ENCODE results near the gene NME7. TPM values are rescaled to one million over a fixed set of nuclear protein-coding genes. Genes with fewer than 3 reads are reported as not detected.

Gene NME7
- total and polyA plus RNA-seq, 2 experiments from 2014 or later = 39.1 to 48.5 TPM

DNA sequence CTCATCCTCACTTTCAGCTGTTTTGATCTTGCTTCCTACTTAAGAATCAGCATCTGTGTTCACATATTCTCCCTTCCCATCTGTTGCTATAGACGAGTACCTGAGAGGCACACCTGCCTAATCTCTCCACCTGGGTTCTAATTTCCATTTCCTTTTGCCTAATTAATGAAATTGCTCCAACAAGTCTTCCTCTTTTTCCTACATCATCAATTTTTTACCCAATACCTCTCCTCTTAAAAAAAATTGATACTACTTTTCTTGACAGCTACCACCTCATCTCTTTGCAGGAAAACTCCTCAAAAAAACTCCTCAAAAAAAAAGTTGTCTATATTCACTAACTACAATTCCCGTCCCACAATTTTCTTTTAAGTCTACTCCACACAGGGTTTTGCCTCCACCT is 71.8 kb downstream of the NME7 start:
- Mint-ChIP-seq H3K27ac (no peak overlapping the region), H3K9me3 (no peaks in the 10 kb centered on the region), H3K36me3 (ENCODE audit: low read depth) (no peaks in the 10 kb centered on the region; the same call in 2 of the 3 replicates), H3K27me3 (ENCODE audit: insufficient read depth, low read depth, poor library complexity) (peaks cover 2% of the 10 kb centered on the region), H3K4me3 (no peak overlapping the region), H3K4me1 (peaks cover 20% of the 10 kb centered on the region)
- H3K27ac ChIP-seq (ENCODE audit: low read depth) = no peak overlapping the region
- H3K4me1 ChIP-seq (ENCODE audit: insufficient read depth) = peaks cover 5% of the 10 kb centered on the region
- H3F3A ChIP-seq (replicated peaks; ENCODE audit: low read depth) = no peaks in the 10 kb centered on the region
- TF ChIP-seq JUNB (IDR thresholded peaks at IDR 0.05; ENCODE audit: unreplicated experiment) (no peak), NANOG (IDR thresholded peaks at IDR 0.05; ENCODE audit: borderline replicate concordance) (no peak), EZH2 (IDR thresholded peaks at IDR 0.05; ENCODE audit: low read depth, unreplicated experiment) (no peak), STAT1 (IDR thresholded peaks at IDR 0.05; ENCODE audit: unreplicated experiment) (no peak), ZNF114 (CRISPR knock-in tag; IDR thresholded peaks at IDR 0.05) (no peak), EZH2phosphoT487 (IDR thresholded peaks at IDR 0.05; ENCODE audit: unreplicated experiment) (no peak), CREB1 (CRISPR knock-in tag; IDR thresholded peaks at IDR 0.05; ENCODE audit: low read depth) (no peak), POLR2AphosphoS5 (IDR thresholded peaks at IDR 0.05; ENCODE audit: low read depth) (no peak)
- TF ChIP-seq, protein P1, sequence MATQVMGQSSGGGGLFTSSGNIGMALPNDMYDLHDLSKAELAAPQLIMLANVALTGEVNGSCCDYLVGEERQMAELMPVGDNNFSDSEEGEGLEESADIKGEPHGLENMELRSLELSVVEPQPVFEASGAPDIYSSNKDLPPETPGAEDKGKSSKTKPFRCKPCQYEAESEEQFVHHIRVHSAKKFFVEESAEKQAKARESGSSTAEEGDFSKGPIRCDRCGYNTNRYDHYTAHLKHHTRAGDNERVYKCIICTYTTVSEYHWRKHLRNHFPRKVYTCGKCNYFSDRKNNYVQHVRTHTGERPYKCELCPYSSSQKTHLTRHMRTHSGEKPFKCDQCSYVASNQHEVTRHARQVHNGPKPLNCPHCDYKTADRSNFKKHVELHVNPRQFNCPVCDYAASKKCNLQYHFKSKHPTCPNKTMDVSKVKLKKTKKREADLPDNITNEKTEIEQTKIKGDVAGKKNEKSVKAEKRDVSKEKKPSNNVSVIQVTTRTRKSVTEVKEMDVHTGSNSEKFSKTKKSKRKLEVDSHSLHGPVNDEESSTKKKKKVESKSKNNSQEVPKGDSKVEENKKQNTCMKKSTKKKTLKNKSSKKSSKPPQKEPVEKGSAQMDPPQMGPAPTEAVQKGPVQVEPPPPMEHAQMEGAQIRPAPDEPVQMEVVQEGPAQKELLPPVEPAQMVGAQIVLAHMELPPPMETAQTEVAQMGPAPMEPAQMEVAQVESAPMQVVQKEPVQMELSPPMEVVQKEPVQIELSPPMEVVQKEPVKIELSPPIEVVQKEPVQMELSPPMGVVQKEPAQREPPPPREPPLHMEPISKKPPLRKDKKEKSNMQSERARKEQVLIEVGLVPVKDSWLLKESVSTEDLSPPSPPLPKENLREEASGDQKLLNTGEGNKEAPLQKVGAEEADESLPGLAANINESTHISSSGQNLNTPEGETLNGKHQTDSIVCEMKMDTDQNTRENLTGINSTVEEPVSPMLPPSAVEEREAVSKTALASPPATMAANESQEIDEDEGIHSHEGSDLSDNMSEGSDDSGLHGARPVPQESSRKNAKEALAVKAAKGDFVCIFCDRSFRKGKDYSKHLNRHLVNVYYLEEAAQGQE (IDR thresholded peaks at IDR 0.05; ENCODE audit: unreplicated experiment) = no peak
- TF ChIP-seq, protein P2, sequence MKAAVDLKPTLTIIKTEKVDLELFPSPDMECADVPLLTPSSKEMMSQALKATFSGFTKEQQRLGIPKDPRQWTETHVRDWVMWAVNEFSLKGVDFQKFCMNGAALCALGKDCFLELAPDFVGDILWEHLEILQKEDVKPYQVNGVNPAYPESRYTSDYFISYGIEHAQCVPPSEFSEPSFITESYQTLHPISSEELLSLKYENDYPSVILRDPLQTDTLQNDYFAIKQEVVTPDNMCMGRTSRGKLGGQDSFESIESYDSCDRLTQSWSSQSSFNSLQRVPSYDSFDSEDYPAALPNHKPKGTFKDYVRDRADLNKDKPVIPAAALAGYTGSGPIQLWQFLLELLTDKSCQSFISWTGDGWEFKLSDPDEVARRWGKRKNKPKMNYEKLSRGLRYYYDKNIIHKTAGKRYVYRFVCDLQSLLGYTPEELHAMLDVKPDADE (IDR thresholded peaks at IDR 0.05) = no peak
- H2AFZ ChIP-seq = no peak overlapping the region
- H3K4me3 ChIP-seq = no peak overlapping the region
- H4K20me1 ChIP-seq (replicated peaks; ENCODE audit: insufficient read depth) = no peaks in the 10 kb centered on the region
- H3K36me3 ChIP-seq (ENCODE audit: insufficient read depth) = no peaks in the 10 kb centered on the region
- H3K79me2 ChIP-seq (replicated peaks; ENCODE audit: insufficient read depth) = no peaks in the 10 kb centered on the region
- H3K9me2 ChIP-seq (ENCODE audit: insufficient read depth) = no peaks in the 10 kb centered on the region
- DNase-seq (ENCODE audit: low spot score) = no peak
- H3K4me2 ChIP-seq = no peak overlapping the region
- no peak for ATAC-seq
- H3K27me3 ChIP-seq (ENCODE audit: insufficient read depth) = no peaks in the 10 kb centered on the region

DNA sequence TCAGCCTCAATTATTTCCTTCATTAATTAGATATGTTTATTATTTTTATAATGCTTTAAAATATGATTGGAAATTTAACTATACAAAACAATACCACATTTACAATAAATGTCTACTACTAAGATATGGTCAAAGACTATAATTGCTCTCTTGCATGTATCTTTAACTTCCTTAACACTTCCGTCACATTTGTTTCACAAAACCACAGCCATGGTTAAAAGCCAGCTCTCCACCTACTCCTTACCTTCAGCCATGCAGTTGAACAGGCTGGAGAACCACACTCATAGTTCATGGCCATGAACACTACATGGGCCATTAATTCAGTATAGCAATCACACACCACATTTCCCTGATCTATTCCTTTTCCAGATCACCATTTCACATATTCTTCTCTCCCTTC is 72.2 kb downstream of the NME7 start:
- Mint-ChIP-seq H3K27ac (no peak overlapping the region), H3K4me3 (no peak overlapping the region), H3K4me1 (peaks cover 19% of the 10 kb centered on the region), H3K36me3 (ENCODE audit: low read depth) (no peaks in the 10 kb centered on the region; the same call in 2 of the 3 replicates), H3K9me3 (no peaks in the 10 kb centered on the region), H3K27me3 (ENCODE audit: insufficient read depth, low read depth, poor library complexity) (peaks cover 2% of the 10 kb centered on the region)
- no peaks in the 10 kb centered on the region for H3K9me2 ChIP-seq (ENCODE audit: insufficient read depth)
- DNase-seq (ENCODE audit: low spot score) (no peak), ATAC-seq (no peak)
- no peak overlapping the region for H3K4me3 ChIP-seq
- H2AFZ ChIP-seq = no peak overlapping the region
- peaks cover 5% of the 10 kb centered on the region for H3K4me1 ChIP-seq (ENCODE audit: insufficient read depth)
- no peak overlapping the region for H3K4me2 ChIP-seq
- no peaks in the 10 kb centered on the region for H3F3A ChIP-seq (replicated peaks; ENCODE audit: low read depth)
- no peaks in the 10 kb centered on the region for H3K27me3 ChIP-seq (ENCODE audit: insufficient read depth)
- no peak overlapping the region for H3K27ac ChIP-seq (ENCODE audit: low read depth)
- no peaks in the 10 kb centered on the region for H4K20me1 ChIP-seq (replicated peaks; ENCODE audit: insufficient read depth)
- no peaks in the 10 kb centered on the region for H3K79me2 ChIP-seq (replicated peaks; ENCODE audit: insufficient read depth)
- H3K36me3 ChIP-seq (ENCODE audit: insufficient read depth) = no peaks in the 10 kb centered on the region
- TF ChIP-seq, protein P1 (IDR thresholded peaks at IDR 0.05; ENCODE audit: unreplicated experiment) = no peak
- TF ChIP-seq EZH2 (IDR thresholded peaks at IDR 0.05; ENCODE audit: low read depth, unreplicated experiment) = no peak
- no peak for TF ChIP-seq JUNB (IDR thresholded peaks at IDR 0.05; ENCODE audit: unreplicated experiment)
- no peak for TF ChIP-seq ZNF114 (CRISPR knock-in tag; IDR thresholded peaks at IDR 0.05)
